Panc1 (cell line): Measurements from ENCODE around the gene ZNF559. TPM values are rescaled to one million over a fixed set of nuclear protein-coding genes. Genes with fewer than 3 reads are reported as not detected.
A peak's percentile ranks its signal among the peaks of the same experiment; 100 is the strongest.

Experiments
- ATAC-seq: fragments of 200-7000 bp; cut with Tn5 transposase; 2 replicates; pipeline ENCODE4 v1.9.1; 2020; ENCODE audit warnings: mild to moderate bottlenecking, moderate library complexity
- BruUV-seq: library from RNA; stranded (reverse); fragments of 400-500 nt; replicated peaks from 2 replicates; lab custom pipeline; 2021; lab: Mats Ljungman, UMichigan
- CTCF ChIA-PET: fragments of 300-600 bp; sonication (Branson Sonifier 250); formaldehyde crosslinking; loops from one replicate; lab custom pipeline; 2022; ENCODE audit warnings: antibody characterized with exemption; lab: Charles Lee
- POLR2A ChIA-PET: fragments of 300-600 bp; sonication (Branson Sonifier 250); formaldehyde crosslinking; loops from one replicate; lab custom pipeline; 2022; ENCODE audit warnings: antibody characterized with exemption; lab: Charles Lee
- DNase-seq: peaks from one replicate; pipeline ENCODE4 v3.0.0-alpha.2; 2010; ENCODE audit warnings: low read depth, low spot score
- H3K27ac ChIP-seq: 2 replicates; pipeline ENCODE4 v1.5.1; 2011; ENCODE audit warnings: mild to moderate bottlenecking, low read length, inconsistent platforms
- H3K27me3 ChIP-seq: fragments of 200-500 bp; sonication (Bioruptor generic); 2 replicates; pipeline ENCODE4 v1.6.0; 2014; ENCODE audit warnings: low read length, inconsistent platforms; ENCODE audit not compliant: control insufficient read depth, insufficient read depth
- H3K36me3 ChIP-seq: fragments of 200-500 bp; sonication (Bioruptor generic); 2 replicates; pipeline ENCODE4 v1.5.1; 2014; ENCODE audit warnings: inconsistent platforms, mild to moderate bottlenecking, low read length, moderate library complexity; ENCODE audit not compliant: control insufficient read depth, insufficient read depth
- H3K4me1 ChIP-seq: 2 replicates; pipeline ENCODE4 v1.5.1; 2011; ENCODE audit warnings: inconsistent platforms, mild to moderate bottlenecking, low read length, moderate library complexity; ENCODE audit not compliant: control insufficient read depth, insufficient read depth
- H3K4me3 ChIP-seq, 2 experiments: 2 replicates each; pipeline ENCODE4 v1.5.1; 2011 to 2012; ENCODE audit warnings: low read depth in 2 of 2, low read length in 2 of 2, mild to moderate bottlenecking in 2 of 2, inconsistent platforms in 1 of 2, moderate library complexity in 1 of 2
- H3K9me3 ChIP-seq: fragments of 200-500 bp; sonication (Bioruptor generic); 2 replicates; pipeline ENCODE4 v1.5.1; 2014; ENCODE audit warnings: low read depth, mild to moderate bottlenecking, inconsistent platforms, low read length, moderate library complexity; ENCODE audit not compliant: control insufficient read depth, insufficient read depth
- CTCF ChIP-seq: fragments of 450-650 bp; IDR thresholded peaks from 2 replicates; pipeline ENCODE4 v1.5.1; 2017; ENCODE audit warnings: mild to moderate bottlenecking
- POLR2AphosphoS5 ChIP-seq: IDR thresholded peaks from 2 replicates; pipeline ENCODE4 v1.6.1; 2012; ENCODE audit warnings: mild to moderate bottlenecking, low read depth, low read length, moderate library complexity
- REST ChIP-seq, 2 experiments: IDR thresholded peaks; 2 replicates each; pipeline ENCODE4 v1.6.1; 2011 to 2012; ENCODE audit warnings: low read depth in 2 of 2, control low read depth in 1 of 2, low read length in 1 of 2, mild to moderate bottlenecking in 1 of 2, moderate library complexity in 1 of 2; ENCODE audit not compliant: insufficient read depth in 1 of 2
- SIN3A ChIP-seq: IDR thresholded peaks from 2 replicates; pipeline ENCODE4 v1.6.1; 2012; ENCODE audit warnings: low read depth, mild to moderate bottlenecking, low read length, moderate library complexity, borderline replicate concordance; ENCODE audit not compliant: insufficient read depth
- TCF7L2 ChIP-seq: IDR thresholded peaks from 2 replicates; pipeline ENCODE4 v1.6.1; 2011; ENCODE audit warnings: mild to moderate bottlenecking, low read depth, low read length, inconsistent platforms
- in situ Hi-C: cut with HindIII; loops from 2 replicates; pipeline ENCODE4 v1.10.0; 2016; ENCODE audit warnings: low sequenced_read_pairs, low pct_unique_long_range_greater_than_20kb
- intact Hi-C: fragments of 100-400 bp; cut with micrococcal nuclease; formaldehyde crosslinking; loops from one replicate; pipeline ENCODE4 v1.10.0; 2022; ENCODE audit not compliant: unreplicated experiment
- total RNA-seq: library from RNA; stranded (reverse); gene quantifications from one replicate; pipeline ENCODE4 v1.2.1, GENCODE V29; 2021; ENCODE audit not compliant: unreplicated experiment

The ZNF559 gene
- total RNA-seq, 1 experiment from 2014 or later, result 8.1 TPM

GRCh38 chr19:9323557-9323918 is 441 bp upstream of the ZNF559 start:
- peak overlapping the region; percentile 87 for H3K27ac ChIP-seq
- H3K4me1 ChIP-seq, result no peaks in the 10 kb centered on the region
- H3K36me3 ChIP-seq, result no peaks in the 10 kb centered on the region
- H3K27me3 ChIP-seq, result no peaks in the 10 kb centered on the region
- POLR2A ChIA-PET, result no interaction called here
- H3K4me3 ChIP-seq, result peak overlapping the region; percentile 71 to 83
- intact Hi-C loops, result loop anchor here (10.0 kb wide), 1 partner anchor 111 kb away; the partner anchor contains the start of gene ZNF266
- TF ChIP-seq REST (IDR thresholded peaks at IDR 0.05; ENCODE audit: insufficient read depth in 1 of 2, low read depth in 2 of 2, low read length in 1 of 2) (no peak), TCF7L2 (no peak), SIN3A (no peak), CTCF (no peak), POLR2AphosphoS5 (no peak)
- BruUV-seq, result no TSS peak
- in situ Hi-C loops, result no loop called here
- ATAC-seq (peak; percentile 89), DNase-seq (peak; percentile 57)
- CTCF ChIA-PET, result no interaction called here
- H3K9me3 ChIP-seq, result peaks cover 9% of the 10 kb centered on the region; the same call in 1 of the 2 replicates

- DNase-seq, result no peak
- BruUV-seq, result TSS peak; percentile 88
- Histone ChIP-seq H3K36me3 (no peaks in the 10 kb centered on the region; the same call in 1 of the 2 replicates), H3K9me3 (peaks cover 18% of the 10 kb centered on the region; the same call in 1 of the 2 replicates), H3K27ac (peak overlapping the region; percentile 87), H3K4me1 (no peaks in the 10 kb centered on the region), H3K27me3 (no peaks in the 10 kb centered on the region), H3K4me3 (peak overlapping the region; percentile 71 to 83)
- ChIA-PET CTCF (no interaction called here), POLR2A (no interaction called here)
- no peak for TF ChIP-seq POLR2AphosphoS5
- TF ChIP-seq REST (IDR thresholded peaks at IDR 0.05; ENCODE audit: insufficient read depth in 1 of 2, low read depth in 2 of 2, low read length in 1 of 2), result no peak
- no peak for TF ChIP-seq CTCF
- TF ChIP-seq SIN3A, result no peak
- TF ChIP-seq TCF7L2, result no peak
- intact Hi-C loops, result loop anchor here (10.0 kb wide), 1 partner anchor 110 kb away; the partner anchor contains the start of gene ZNF266
- in situ Hi-C loops, result no loop called here
- ATAC-seq, result no peak
These were observed 594 bp downstream of the ZNF559 start for GRCh38 chr19:9324584-9324962.
